ENCODE measurements around the gene CGB5.

The CGB5 gene

DNA sequence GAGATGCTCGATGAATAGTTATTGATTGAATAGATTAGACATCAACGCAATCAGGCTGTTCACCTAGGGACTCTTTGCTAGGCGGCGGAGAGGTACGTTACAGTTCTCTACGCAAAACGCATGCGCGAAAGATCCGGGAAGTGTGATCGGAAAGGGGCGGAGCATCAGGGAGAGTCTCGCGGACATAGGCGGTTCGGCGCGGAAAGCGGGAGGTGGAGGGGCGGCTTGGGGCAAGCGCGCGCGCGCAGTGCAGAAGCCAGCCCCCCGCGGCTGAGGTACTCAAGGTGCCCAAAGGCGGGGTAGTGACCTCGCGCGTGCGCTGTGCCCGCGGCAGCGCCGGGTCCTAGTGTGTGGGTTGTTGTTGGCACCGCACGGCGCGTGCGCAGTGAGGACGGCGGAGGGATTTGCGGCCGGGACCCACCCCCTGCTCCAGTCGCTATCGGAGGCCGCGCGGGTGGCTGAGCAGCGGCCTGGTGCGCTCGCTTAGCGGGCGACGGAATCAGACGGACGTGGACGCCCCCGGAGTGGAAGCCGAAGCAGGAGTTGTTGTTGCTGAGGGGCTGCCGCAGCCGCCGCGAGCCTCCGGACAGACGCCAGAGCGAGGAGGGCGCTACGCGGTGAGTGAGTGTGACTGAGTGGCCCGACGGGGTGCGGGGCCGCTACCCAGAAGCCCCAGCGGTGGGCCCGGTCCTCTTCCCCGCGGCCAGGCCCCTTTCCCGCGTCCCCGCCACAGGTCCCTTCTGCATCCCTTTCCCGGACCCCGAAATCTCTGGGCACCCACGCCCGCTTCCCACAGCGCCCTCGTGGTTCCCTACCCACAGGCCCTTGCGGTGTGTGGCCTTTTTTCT is 41.6 kb downstream of the CGB5 start, which contains the start of gene SNRNP70:
Gene SNRNP70 (plus strand): TSS at position 432 of the 848 bp plus-strand sequence. CDS start 964 bp downstream, outside the sequence.
- in situ Hi-C loops (cut with HindIII; ENCODE audit: low sequenced_read_pairs): no loop called here

DNA sequence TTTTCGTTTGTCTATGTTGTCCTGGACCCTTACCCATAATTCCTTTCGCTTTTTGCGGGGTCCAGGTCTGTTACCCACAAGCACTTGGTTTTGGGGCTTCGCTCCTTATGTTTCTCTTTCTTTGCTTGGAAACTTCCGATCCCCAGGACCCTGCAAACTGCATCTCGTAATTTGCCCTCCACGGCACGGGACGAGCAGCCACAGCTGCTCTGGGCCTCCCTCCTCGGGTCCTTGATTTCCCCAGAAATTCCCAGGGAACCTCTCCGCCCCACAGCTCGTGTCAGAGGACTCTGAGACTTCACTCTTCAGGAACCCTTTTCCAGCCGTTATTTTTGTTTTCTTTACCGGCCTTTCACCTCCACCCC is 42.2 kb downstream of the CGB5 start:
- in situ Hi-C loops (cut with HindIII; ENCODE audit: low sequenced_read_pairs): no loop called here

DNA sequence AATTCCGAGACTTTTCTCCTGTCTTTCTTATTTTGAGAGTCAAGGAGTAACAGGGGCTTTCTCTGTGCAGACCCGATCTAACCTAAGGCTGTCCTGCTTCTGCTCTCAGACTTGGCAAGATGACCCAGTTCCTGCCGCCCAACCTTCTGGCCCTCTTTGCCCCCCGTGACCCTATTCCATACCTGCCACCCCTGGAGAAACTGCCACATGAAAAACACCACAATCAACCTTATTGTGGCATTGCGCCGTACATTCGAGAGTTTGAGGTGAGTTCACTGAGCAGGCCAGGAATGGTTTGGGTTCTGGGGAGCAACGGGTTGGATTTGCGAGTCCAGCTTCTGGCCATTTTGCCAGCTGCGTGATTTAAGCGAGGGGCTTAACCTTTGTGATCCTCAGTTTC is 42.6 kb downstream of the CGB5 start:
- in situ Hi-C loops (cut with HindIII; ENCODE audit: low sequenced_read_pairs): no loop called here

GRCh38 chr19:49091391-49092038 is 47.9 kb downstream of the CGB5 start:
- in situ Hi-C loops (cut with HindIII; ENCODE audit: low sequenced_read_pairs): no loop called here

GRCh38 chr19:49092686-49093085 is 49.0 kb downstream of the CGB5 start:
- in situ Hi-C loops (cut with HindIII; ENCODE audit: low sequenced_read_pairs): no loop called here
